K562 (cell line): ENCODE results near the gene TMEM107.

ENCODE experiments used
- CTCF ChIP-seq, 3 experiments: IDR thresholded peaks in 2 of 3; conservative IDR thresholded peaks in 1 of 3; 2 replicates each; pipeline ENCODE4 v1.5.1; 2011 to 2012; ENCODE audit warnings: low read length in 3 of 3, mild to moderate bottlenecking in 3 of 3, control low read depth in 2 of 3, improper control_type of control experiment in 1 of 3, inconsistent platforms in 1 of 3, low read depth in 1 of 3, mixed read lengths in 1 of 3, moderate library complexity in 1 of 3; ENCODE audit not compliant: insufficient read depth in 2 of 3
- GATAD2B ChIP-seq: fragments of 450-650 bp; IDR thresholded peaks from 2 replicates; pipeline ENCODE4 v1.6.1; 2017; ENCODE audit warnings: mild to moderate bottlenecking, borderline replicate concordance
- GMEB1 ChIP-seq: fragments of 250-450 bp; sonication (Bioruptor Pico); IDR thresholded peaks from 2 replicates; pipeline ENCODE4 v1.4.0; 2020; ENCODE audit warnings: mild to moderate bottlenecking
- KAT7 ChIP-seq: sonication (generic); formaldehyde crosslinking; IDR thresholded peaks from 2 replicates; pipeline ENCODE4 v1.8.0; 2022; ENCODE audit warnings: missing genetic modification reagents, mild to moderate bottlenecking, borderline replicate concordance
- NCOA6 ChIP-seq: fragments of 450-650 bp; IDR thresholded peaks from 2 replicates; pipeline ENCODE4 v1.6.1; 2017; ENCODE audit warnings: mild to moderate bottlenecking
- NFYB ChIP-seq: IDR thresholded peaks from 2 replicates; pipeline ENCODE4 v1.6.1; 2011; ENCODE audit warnings: mild to moderate bottlenecking, moderate library complexity; ENCODE audit not compliant: insufficient read length; ENCODE audit errors: extremely low read depth
- NR2C2 ChIP-seq, 2 experiments: fragments of 200-800 bp in 1 of 2; sonication (Bioruptor generic) in 1 of 2; sonication (generic) in 1 of 2; formaldehyde crosslinking in 1 of 2; IDR thresholded peaks; 2 replicates each; pipeline versions ENCODE4 v1.6.1 to v1.8.0; 2016 to 2022; ENCODE audit warnings: mild to moderate bottlenecking in 1 of 2, missing compliant biosample characterization in 1 of 2, missing genetic modification characterization in 1 of 2, missing genetic modification reagents in 1 of 2
- PREB ChIP-seq: sonication (generic); formaldehyde crosslinking; IDR thresholded peaks from 2 replicates; pipeline ENCODE4 v1.8.1; 2023; ENCODE audit warnings: mild to moderate bottlenecking, missing genetic modification reagents
- ZEB2 ChIP-seq: fragments of 450-650 bp; IDR thresholded peaks from 2 replicates; pipeline ENCODE4 v1.6.1; 2016
- ZNF124 ChIP-seq: sonication (generic); formaldehyde crosslinking; IDR thresholded peaks from 2 replicates; pipeline ENCODE4 v1.8.1; 2022; ENCODE audit warnings: missing genetic modification reagents
- ZNF589 ChIP-seq: fragments of 200-800 bp; sonication (Bioruptor generic); IDR thresholded peaks from 2 replicates; pipeline ENCODE4 v1.6.1; 2016; ENCODE audit warnings: low read depth, missing genetic modification characterization, missing compliant biosample characterization

GRCh38 chr17:8122924-8123694 lies 53.1 kb downstream of the TMEM107 start:
- TF ChIP-seq CTCF (IDR thresholded peaks at IDR 0.05 in 2 of 3, conservative IDR thresholded peaks at IDR 0.05 in 1 of 3; ENCODE audit: insufficient read depth in 2 of 3, low read depth in 1 of 3, low read length in 3 of 3) (no peak), ZNF124 (no peak), PREB (CRISPR knock-in tag) (no peak), KAT7 (CRISPR knock-in tag) (no peak), NCOA6 (no peak), NFYB (no peak), NR2C2 (CRISPR knock-in tag; IDR thresholded peaks at IDR 0.05) (no peak), NR2C2 (tag; IDR thresholded peaks at IDR 0.05) (no peak), ZEB2 (no peak), GMEB1 (CRISPR knock-in tag) (no peak), ZNF589 (CRISPR knock-in tag) (no peak), GATAD2B (no peak)
